ENCODE measurements around the gene ADAM33. TPM values are rescaled to one million over a fixed set of nuclear protein-coding genes. Genes with fewer than 3 reads are reported as not detected.

ADAM33 gene
- total RNA-seq, 1 experiment from 2014 or later, result not detected

DNA sequence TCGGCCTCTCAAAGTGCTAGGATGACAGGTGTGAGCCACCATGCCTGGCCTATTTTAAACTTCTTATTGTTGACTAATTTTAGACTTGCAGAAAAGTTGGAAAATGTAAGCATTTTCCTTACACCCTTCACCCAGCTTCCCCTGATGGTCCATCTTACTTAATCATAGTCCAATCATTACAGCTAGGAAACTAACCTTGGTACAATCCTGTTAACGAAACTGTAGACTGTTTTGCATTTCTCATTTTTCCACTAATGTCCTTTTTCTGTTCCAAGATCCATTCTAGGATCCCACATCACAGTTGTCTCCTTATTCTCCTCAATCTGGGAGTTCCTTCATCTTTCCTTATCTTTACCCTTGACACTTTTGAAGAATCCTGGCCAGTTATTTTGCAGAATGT is 18.0 kb downstream of the ADAM33 start:
- Histone ChIP-seq H3K4me2 (ENCODE audit: low read length) (no peak overlapping the region), H3K79me2 (ENCODE audit: insufficient read depth, low read length) (no peaks in the 10 kb centered on the region), H3K4me3 (replicated peaks in 1 of 2; ENCODE audit: low read depth in 1 of 2, low read length in 2 of 2) (no peak overlapping the region), H3K27ac (ENCODE audit: low read depth, low read length) (no peak overlapping the region), H3K9me3 (ENCODE audit: control insufficient read depth in 1 of 2, insufficient read depth in 1 of 2, low read depth in 1 of 2, low read length in 2 of 2) (no peaks in the 10 kb centered on the region; a peak in 1 of 4 replicates), H2AFZ (ENCODE audit: low read depth, low read length, poor library complexity, severe bottlenecking) (no peak overlapping the region), H3K4me1 (ENCODE audit: control insufficient read depth in 1 of 2, insufficient read depth in 2 of 2, low read length in 2 of 2) (no peaks in the 10 kb centered on the region), H3K27me3 (ENCODE audit: insufficient read depth, low read length) (no peaks in the 10 kb centered on the region), H3K9me2 (ENCODE audit: insufficient read depth) (no peaks in the 10 kb centered on the region), H3K9ac (ENCODE audit: low read length) (no peak overlapping the region), H4K20me1 (ENCODE audit: insufficient read depth) (no peaks in the 10 kb centered on the region), H3K36me3 (ENCODE audit: control insufficient read depth in 1 of 2, insufficient read depth in 2 of 2, low read length in 2 of 2) (no peaks in the 10 kb centered on the region)
- TF ChIP-seq EGR1 (IDR thresholded peaks at IDR 0.05; ENCODE audit: low read depth) (no peak), ZFX (IDR thresholded peaks at IDR 0.05) (no peak), YY1 (IDR thresholded peaks at IDR 0.05; ENCODE audit: extremely low read depth, insufficient replicate concordance, low read depth, low read length) (no peak)
- DNase-seq (ENCODE audit: low read depth, low spot score) (no peak), ATAC-seq (no peak)
- intact Hi-C loops (cut with micrococcal nuclease), result no loop called here
- ChIA-PET CTCF (no interaction called here), RAD21 (ENCODE audit: low non-redundant PET in 1 of 2, low total read pairs in 2 of 2, uncharacterized antibody in 2 of 2, unreplicated experiment in 2 of 2) (no interaction called here), POLR2A (no interaction called here)
- no TSS peak for BruUV-seq (replicated peaks)

DNA sequence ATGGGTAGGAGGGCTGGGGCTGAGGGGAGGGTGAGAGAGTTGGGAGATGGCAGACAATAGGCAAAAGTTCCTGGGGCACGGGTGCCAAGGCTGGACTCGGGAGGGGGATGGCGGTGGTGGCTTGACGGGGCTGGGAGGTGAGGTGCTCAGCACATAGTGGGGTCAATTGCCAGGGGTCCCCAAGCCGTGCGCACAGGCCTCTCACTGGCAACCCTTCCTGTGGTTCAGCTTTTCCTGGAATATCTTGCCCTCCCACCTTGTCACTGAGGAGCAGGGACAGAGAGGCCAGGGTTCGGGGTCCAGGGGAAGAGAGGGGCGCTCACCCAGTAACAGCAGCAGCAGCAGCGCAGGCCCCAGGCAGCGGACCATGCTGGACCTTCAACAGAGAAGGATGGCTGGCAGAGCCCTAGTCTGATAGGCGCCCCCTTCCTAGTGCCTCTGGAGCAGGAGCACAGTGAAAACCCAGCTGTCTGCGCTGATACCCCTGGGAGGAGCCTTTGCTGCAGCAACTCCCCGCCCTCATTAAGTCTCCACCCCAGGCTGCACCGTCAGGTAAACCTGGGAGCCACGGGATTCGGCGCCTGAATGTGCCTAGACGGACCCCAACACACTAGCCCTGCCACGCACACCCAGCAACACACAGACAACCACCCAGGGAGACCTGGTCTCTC is 18.6 kb downstream of the ADAM33 start, which contains the start of gene GFRA4:
TSS of gene GFRA4 (minus strand) at position 369 of the 671 bp plus-strand sequence. CDS start at position 369, 0 bp downstream.
- Histone ChIP-seq H3K36me3 (ENCODE audit: control insufficient read depth in 1 of 2, insufficient read depth in 2 of 2, low read length in 2 of 2) (no peaks in the 10 kb centered on the region), H3K4me3 (replicated peaks in 1 of 2; ENCODE audit: low read depth in 1 of 2, low read length in 2 of 2) (no peak within 1 kb of the TSS), H3K4me1 (ENCODE audit: control insufficient read depth in 1 of 2, insufficient read depth in 2 of 2, low read length in 2 of 2) (no peaks in the 10 kb centered on the region), H2AFZ (ENCODE audit: low read depth, low read length, poor library complexity, severe bottlenecking) (no peak within 1 kb of the TSS), H3K27ac (ENCODE audit: low read depth, low read length) (no peak within 1 kb of the TSS), H4K20me1 (ENCODE audit: insufficient read depth) (no peaks in the 10 kb centered on the region), H3K9me3 (ENCODE audit: control insufficient read depth in 1 of 2, insufficient read depth in 1 of 2, low read depth in 1 of 2, low read length in 2 of 2) (no peaks in the 10 kb centered on the region; a peak in 1 of 4 replicates), H3K4me2 (ENCODE audit: low read length) (no peak within 1 kb of the TSS), H3K27me3 (ENCODE audit: insufficient read depth, low read length) (no peaks in the 10 kb centered on the region), H3K79me2 (ENCODE audit: insufficient read depth, low read length) (no peaks in the 10 kb centered on the region), H3K9me2 (ENCODE audit: insufficient read depth) (no peaks in the 10 kb centered on the region), H3K9ac (ENCODE audit: low read length) (no peak within 1 kb of the TSS)
- CTCF ChIA-PET, result no interaction called here
- intact Hi-C loops (cut with micrococcal nuclease), result no loop called here
- RAD21 ChIA-PET (ENCODE audit: low non-redundant PET in 1 of 2, low total read pairs in 2 of 2, uncharacterized antibody in 2 of 2, unreplicated experiment in 2 of 2), result no interaction called here
- POLR2A ChIA-PET, result no interaction called here
- ATAC-seq (no peak), DNase-seq (ENCODE audit: low read depth, low spot score) (no peak)
- no TSS peak for BruUV-seq (replicated peaks)
- no peak for TF ChIP-seq SRF (IDR thresholded peaks at IDR 0.05; ENCODE audit: low read depth)
- no peak for TF ChIP-seq EZH2 (IDR thresholded peaks at IDR 0.05)
- TF ChIP-seq, protein P1, sequence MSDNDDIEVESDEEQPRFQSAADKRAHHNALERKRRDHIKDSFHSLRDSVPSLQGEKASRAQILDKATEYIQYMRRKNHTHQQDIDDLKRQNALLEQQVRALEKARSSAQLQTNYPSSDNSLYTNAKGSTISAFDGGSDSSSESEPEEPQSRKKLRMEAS (IDR thresholded peaks at IDR 0.05), result no peak
- no peak for TF ChIP-seq POLR2AphosphoS5 (IDR thresholded peaks at IDR 0.05; ENCODE audit: low read depth, low read length)
- no peak for TF ChIP-seq ZFX (IDR thresholded peaks at IDR 0.05)
- no peak for TF ChIP-seq FOSL1 (IDR thresholded peaks at IDR 0.05; ENCODE audit: low read depth)
- TF ChIP-seq RAD21 (IDR thresholded peaks at IDR 0.05; ENCODE audit: low read depth), result no peak
- no peak for TF ChIP-seq CBX3 (IDR thresholded peaks at IDR 0.05; ENCODE audit: low read depth)
- no peak for TF ChIP-seq ELF1 (IDR thresholded peaks at IDR 0.05; ENCODE audit: borderline replicate concordance, low read depth)
- TF ChIP-seq CEBPB (IDR thresholded peaks at IDR 0.05; ENCODE audit: low read depth), result no peak
- TF ChIP-seq POLR2A (IDR thresholded peaks at IDR 0.05; ENCODE audit: borderline replicate concordance, extremely low read depth, insufficient read depth, insufficient read length), result no peak
- TF ChIP-seq, protein P2, sequence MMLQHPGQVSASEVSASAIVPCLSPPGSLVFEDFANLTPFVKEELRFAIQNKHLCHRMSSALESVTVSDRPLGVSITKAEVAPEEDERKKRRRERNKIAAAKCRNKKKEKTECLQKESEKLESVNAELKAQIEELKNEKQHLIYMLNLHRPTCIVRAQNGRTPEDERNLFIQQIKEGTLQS (IDR thresholded peaks at IDR 0.05), result no peak
- TF ChIP-seq YY1 (IDR thresholded peaks at IDR 0.05; ENCODE audit: extremely low read depth, insufficient replicate concordance, low read depth, low read length), result no peak
- TF ChIP-seq, protein P3, sequence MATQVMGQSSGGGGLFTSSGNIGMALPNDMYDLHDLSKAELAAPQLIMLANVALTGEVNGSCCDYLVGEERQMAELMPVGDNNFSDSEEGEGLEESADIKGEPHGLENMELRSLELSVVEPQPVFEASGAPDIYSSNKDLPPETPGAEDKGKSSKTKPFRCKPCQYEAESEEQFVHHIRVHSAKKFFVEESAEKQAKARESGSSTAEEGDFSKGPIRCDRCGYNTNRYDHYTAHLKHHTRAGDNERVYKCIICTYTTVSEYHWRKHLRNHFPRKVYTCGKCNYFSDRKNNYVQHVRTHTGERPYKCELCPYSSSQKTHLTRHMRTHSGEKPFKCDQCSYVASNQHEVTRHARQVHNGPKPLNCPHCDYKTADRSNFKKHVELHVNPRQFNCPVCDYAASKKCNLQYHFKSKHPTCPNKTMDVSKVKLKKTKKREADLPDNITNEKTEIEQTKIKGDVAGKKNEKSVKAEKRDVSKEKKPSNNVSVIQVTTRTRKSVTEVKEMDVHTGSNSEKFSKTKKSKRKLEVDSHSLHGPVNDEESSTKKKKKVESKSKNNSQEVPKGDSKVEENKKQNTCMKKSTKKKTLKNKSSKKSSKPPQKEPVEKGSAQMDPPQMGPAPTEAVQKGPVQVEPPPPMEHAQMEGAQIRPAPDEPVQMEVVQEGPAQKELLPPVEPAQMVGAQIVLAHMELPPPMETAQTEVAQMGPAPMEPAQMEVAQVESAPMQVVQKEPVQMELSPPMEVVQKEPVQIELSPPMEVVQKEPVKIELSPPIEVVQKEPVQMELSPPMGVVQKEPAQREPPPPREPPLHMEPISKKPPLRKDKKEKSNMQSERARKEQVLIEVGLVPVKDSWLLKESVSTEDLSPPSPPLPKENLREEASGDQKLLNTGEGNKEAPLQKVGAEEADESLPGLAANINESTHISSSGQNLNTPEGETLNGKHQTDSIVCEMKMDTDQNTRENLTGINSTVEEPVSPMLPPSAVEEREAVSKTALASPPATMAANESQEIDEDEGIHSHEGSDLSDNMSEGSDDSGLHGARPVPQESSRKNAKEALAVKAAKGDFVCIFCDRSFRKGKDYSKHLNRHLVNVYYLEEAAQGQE (IDR thresholded peaks at IDR 0.05; ENCODE audit: low read depth), result no peak
- TF ChIP-seq EGR1 (IDR thresholded peaks at IDR 0.05; ENCODE audit: low read depth), result no peak
- no peak for TF ChIP-seq ZNF274 (IDR thresholded peaks at IDR 0.05; ENCODE audit: low read depth, low read length)
- no peak for TF ChIP-seq EZH2phosphoT487 (IDR thresholded peaks at IDR 0.05; ENCODE audit: borderline replicate concordance)

All from HCT116 (cell line).